ENCODE measurements around the gene TRA2A.
"Not testable (repeated sequence)": the region's sequence is repeated elsewhere in the genome, so short reads cannot be mapped to it uniquely, and the experiment has no call there.

TRA2A gene

GRCh38 chr7:23491502-23491901 is 40.3 kb downstream of the TRA2A start:
- DNase-seq: no peak

- DNase-seq: peak; percentile 83
Observed at GRCh38 chr7:23490357-23491135, 41.2 kb downstream of the TRA2A start.

- DNase-seq: not testable (repeated sequence)
Observed at GRCh38 chr7:23488714-23489113, 43.1 kb downstream of the TRA2A start.

GRCh38 chr7:23487670-23488069 is 44.1 kb downstream of the TRA2A start:
- DNase-seq: no peak

- no peak for DNase-seq
Observed at GRCh38 chr7:23486002-23486773, 45.6 kb downstream of the TRA2A start.

- DNase-seq: no peak
Observed at GRCh38 chr7:23482686-23483085, 49.1 kb downstream of the TRA2A start.

GRCh38 chr7:23477962-23478866 is 53.6 kb downstream of the TRA2A start:
- no peak for DNase-seq

- no peak for DNase-seq
Observed at GRCh38 chr7:23477157-23477499, 54.7 kb downstream of the TRA2A start.

GRCh38 chr7:23476286-23477156 is 55.3 kb downstream of the TRA2A start:
- no peak for DNase-seq

GRCh38 chr7:23475576-23475839 is 56.3 kb downstream of the TRA2A start:
- no peak for DNase-seq

- no peak for DNase-seq
Observed at GRCh38 chr7:23474829-23475575, 56.8 kb downstream of the TRA2A start.

- peak; percentile 97 for DNase-seq
Observed at GRCh38 chr7:23474094-23474828, 57.5 kb downstream of the TRA2A start.

GRCh38 chr7:23473844-23474093 is 58.0 kb downstream of the TRA2A start:
- no peak for DNase-seq

- peak; percentile 63 for DNase-seq
Observed at GRCh38 chr7:23472956-23473843, 58.6 kb downstream of the TRA2A start.

GRCh38 chr7:23472556-23472955 is 59.2 kb downstream of the TRA2A start:
- no peak for DNase-seq

GRCh38 chr7:23472046-23472445 is 59.7 kb downstream of the TRA2A start:
- no peak for DNase-seq

GRCh38 chr7:23471106-23471859 is 60.5 kb downstream of the TRA2A start:
- peak; percentile 92 for DNase-seq

GRCh38 chr7:23470330-23471105 is 61.3 kb downstream of the TRA2A start, which contains the start of gene IGF2BP3:
IGF2BP3 (minus strand) TSS chr7:23470491; CDS start chr7:23470110, 381 bp downstream.
- DNase-seq: peak; percentile 92

GRCh38 chr7:23469961-23470250 is 61.9 kb downstream of the TRA2A start:
- DNase-seq: no peak
